ENCODE data around the gene ZNF341.

ZNF341 gene

GRCh38 chr20:33765592-33765991 is 33.8 kb downstream of the ZNF341 start:
- Histone ChIP-seq H3K4me2 (ENCODE audit: low read length) (no peak overlapping the region), H3K4me3 (ENCODE audit: low read length) (no peak overlapping the region), H3K27me3 (ENCODE audit: low read depth, low read length) (no peaks in the 10 kb centered on the region), H3K79me2 (ENCODE audit: low read length) (no peaks in the 10 kb centered on the region), H3K36me3 (replicated peaks; ENCODE audit: low read depth, low read length) (no peaks in the 10 kb centered on the region), H3K9me3 (ENCODE audit: insufficient read depth, low read length) (no peaks in the 10 kb centered on the region), H3K27ac (ENCODE audit: low read length) (no peak overlapping the region), H3K4me1 (ENCODE audit: low read length) (no peaks in the 10 kb centered on the region), H4K20me1 (ENCODE audit: insufficient read depth, low read length) (no peaks in the 10 kb centered on the region), H2AFZ (ENCODE audit: low read depth, low read length) (no peak overlapping the region), H3K9ac (ENCODE audit: low read length) (no peak overlapping the region)
- no peak for TF ChIP-seq CTCF (IDR thresholded peaks at IDR 0.05; ENCODE audit: low read depth, low read length)
- no peak for TF ChIP-seq EZH2phosphoT487 (IDR thresholded peaks at IDR 0.05; ENCODE audit: low read depth)

- H4K20me1 ChIP-seq (ENCODE audit: insufficient read depth, low read length) = no peaks in the 10 kb centered on the region
- no peaks in the 10 kb centered on the region for H3K27me3 ChIP-seq (ENCODE audit: low read depth, low read length)
- no peak overlapping the region for H3K4me2 ChIP-seq (ENCODE audit: low read length)
- no peak for TF ChIP-seq EZH2phosphoT487 (IDR thresholded peaks at IDR 0.05; ENCODE audit: low read depth)
- no peak for TF ChIP-seq CTCF (IDR thresholded peaks at IDR 0.05; ENCODE audit: low read depth, low read length)
- no peak overlapping the region for H3K9ac ChIP-seq (ENCODE audit: low read length)
- H3K4me1 ChIP-seq (ENCODE audit: low read length) = no peaks in the 10 kb centered on the region
- H3K36me3 ChIP-seq (replicated peaks; ENCODE audit: low read depth, low read length) = no peaks in the 10 kb centered on the region
- no peak overlapping the region for H2AFZ ChIP-seq (ENCODE audit: low read depth, low read length)
- no peaks in the 10 kb centered on the region for H3K79me2 ChIP-seq (ENCODE audit: low read length)
- no peak overlapping the region for H3K27ac ChIP-seq (ENCODE audit: low read length)
- H3K9me3 ChIP-seq (ENCODE audit: insufficient read depth, low read length) = no peaks in the 10 kb centered on the region
- H3K4me3 ChIP-seq (ENCODE audit: low read length) = no peak overlapping the region
Measured at GRCh38 chr20:33766686-33767085, 34.9 kb downstream of the ZNF341 start.

GRCh38 chr20:33767777-33768138 is 36.0 kb downstream of the ZNF341 start:
- Histone ChIP-seq H3K4me2 (ENCODE audit: low read length) (no peak overlapping the region), H4K20me1 (ENCODE audit: insufficient read depth, low read length) (no peaks in the 10 kb centered on the region), H3K27ac (ENCODE audit: low read length) (no peak overlapping the region), H3K27me3 (ENCODE audit: low read depth, low read length) (no peaks in the 10 kb centered on the region), H3K36me3 (replicated peaks; ENCODE audit: low read depth, low read length) (no peaks in the 10 kb centered on the region), H3K79me2 (ENCODE audit: low read length) (no peaks in the 10 kb centered on the region), H3K4me3 (ENCODE audit: low read length) (no peak overlapping the region), H3K4me1 (ENCODE audit: low read length) (peaks cover 9% of the 10 kb centered on the region), H3K9me3 (ENCODE audit: insufficient read depth, low read length) (no peaks in the 10 kb centered on the region), H3K9ac (ENCODE audit: low read length) (no peak overlapping the region), H2AFZ (ENCODE audit: low read depth, low read length) (no peak overlapping the region)
- TF ChIP-seq CTCF (IDR thresholded peaks at IDR 0.05; ENCODE audit: low read depth, low read length) (no peak), EZH2phosphoT487 (IDR thresholded peaks at IDR 0.05; ENCODE audit: low read depth) (no peak)

- Histone ChIP-seq H2AFZ (ENCODE audit: low read depth, low read length) (no peak overlapping the region), H3K4me1 (ENCODE audit: low read length) (peaks cover 21% of the 10 kb centered on the region), H3K9me3 (ENCODE audit: insufficient read depth, low read length) (no peaks in the 10 kb centered on the region)
Measured at GRCh38 chr20:33769043-33769442, 37.2 kb downstream of the ZNF341 start.

More at GRCh38 chr20:33769043-33769442, 37.2 kb downstream of the ZNF341 start:
- no peak overlapping the region for H3K27ac ChIP-seq (ENCODE audit: low read length)
- TF ChIP-seq EZH2phosphoT487 (IDR thresholded peaks at IDR 0.05; ENCODE audit: low read depth) (no peak), CTCF (IDR thresholded peaks at IDR 0.05; ENCODE audit: low read depth, low read length) (no peak)
- no peaks in the 10 kb centered on the region for H3K27me3 ChIP-seq (ENCODE audit: low read depth, low read length)
- no peaks in the 10 kb centered on the region for H3K79me2 ChIP-seq (ENCODE audit: low read length)
- no peak overlapping the region for H3K4me2 ChIP-seq (ENCODE audit: low read length)
- no peaks in the 10 kb centered on the region for H4K20me1 ChIP-seq (ENCODE audit: insufficient read depth, low read length)
- no peak overlapping the region for H3K9ac ChIP-seq (ENCODE audit: low read length)
- peaks cover 5% of the 10 kb centered on the region for H3K36me3 ChIP-seq (replicated peaks; ENCODE audit: low read depth, low read length)
- H3K4me3 ChIP-seq (ENCODE audit: low read length) = no peak overlapping the region
